Mucosa of descending colon (tissue), 3 donors: ENCODE results near the gene JAGN1. TPM values are rescaled to one million over a fixed set of nuclear protein-coding genes. Genes with fewer than 3 reads are reported as not detected.
"Not testable (repeated sequence)": the region's sequence is repeated elsewhere in the genome, so short reads cannot be mapped to it uniquely, and the experiment has no call there.

Source experiments
- ATAC-seq: fragments of 200-7000 bp; cut with Tn5 transposase; one replicate; pipeline ENCODE4 v1.9.1; 2020; ENCODE audit warnings: mild to moderate bottlenecking, moderate library complexity
- DNase-seq, 3 donors: peaks; one replicate each; pipeline ENCODE4 v3.0.0-alpha.2; 2020
- H3K36me3 ChIP-seq: fragments of 200-600 bp; one replicate; pipeline ENCODE4 v1.8.0; 2021; ENCODE audit warnings: low read depth, mild to moderate bottlenecking
- H3K4me1 ChIP-seq: fragments of 200-600 bp; one replicate; pipeline ENCODE4 v1.8.0; 2021; ENCODE audit warnings: low read depth, mild to moderate bottlenecking
- H3K4me3 ChIP-seq: fragments of 200-600 bp; one replicate; pipeline ENCODE4 v1.8.0; 2021; ENCODE audit warnings: mild to moderate bottlenecking
- H3K9me3 ChIP-seq: fragments of 200-600 bp; one replicate; pipeline ENCODE4 v1.8.0; 2021; ENCODE audit warnings: mild to moderate bottlenecking
- intact Hi-C, 2 donors: fragments of 100-400 bp; cut with DNase I in 1 of 2; cut with micrococcal nuclease in 1 of 2; formaldehyde crosslinking; loops; one replicate each; pipeline versions ENCODE4 v1.11.0 to v1.11.1; 2022; cut with DNase I, micrococcal nuclease
- total RNA-seq, 3 donors: library from RNA; stranded (reverse); fragmentation: NEBNext Ultra II Directional in 2 of 3; extraction: Animal tissue kit (Norgen Biotek cat#: 25700) in 2 of 3; gene quantifications; one replicate each; pipeline versions ENCODE4 v1.2.1 to v1.2.4, GENCODE V29; 2021 to 2023
- TF ChIP-seq, protein P1 (sequence below): fragments of 200-600 bp; IDR thresholded peaks from one replicate; pipeline ENCODE4 v1.8.0; 2022; ENCODE audit warnings: antibody characterized with exemption, mild to moderate bottlenecking
- donor health status: DM: no; HTN: no; CAD: no; lungs with moderate emphysema.
- donor health status: DM: no; HTN: no; CAD: no.
- donor health status: DM: no; HTN: yes; CAD: no.

JAGN1 gene
- total RNA-seq, 3 donors from 2014 or later, result 29.6 to 41.5 (median 36.6) TPM

DNA sequence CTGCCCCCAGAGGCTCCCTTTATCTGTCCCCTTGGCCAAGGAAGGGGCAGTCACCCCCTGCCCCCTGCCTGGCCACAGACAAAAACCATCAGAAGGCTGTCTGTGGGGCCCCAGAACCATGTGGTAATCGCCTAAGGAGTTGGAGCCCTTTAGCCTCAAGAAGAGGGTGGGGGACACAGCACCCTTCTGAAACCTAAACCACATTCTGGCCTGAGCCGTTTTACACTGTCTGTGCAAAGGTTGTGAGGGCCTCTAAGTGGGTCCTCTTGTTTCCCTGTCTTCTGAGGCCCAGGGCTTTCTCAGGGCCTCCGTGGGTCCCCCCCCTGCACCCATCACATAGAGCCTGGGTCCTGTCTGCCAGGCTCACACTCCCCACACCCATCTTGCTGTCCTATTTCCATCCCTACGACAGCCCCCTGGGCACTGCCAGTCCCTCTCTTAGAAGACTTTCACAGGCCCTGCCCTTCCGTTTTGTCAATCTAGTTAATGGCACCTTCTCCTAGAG lies 28.7 kb upstream of the JAGN1 start:
- H3K9me3 ChIP-seq, result no peaks in the 10 kb centered on the region
- DNase-seq (no peak), ATAC-seq (no peak)
- peaks cover 12% of the 10 kb centered on the region for H3K4me1 ChIP-seq
- H3K4me3 ChIP-seq, result no peak overlapping the region
- intact Hi-C loops, result no loop called here
- H3K36me3 ChIP-seq, result no peaks in the 10 kb centered on the region
- TF ChIP-seq, protein P1, sequence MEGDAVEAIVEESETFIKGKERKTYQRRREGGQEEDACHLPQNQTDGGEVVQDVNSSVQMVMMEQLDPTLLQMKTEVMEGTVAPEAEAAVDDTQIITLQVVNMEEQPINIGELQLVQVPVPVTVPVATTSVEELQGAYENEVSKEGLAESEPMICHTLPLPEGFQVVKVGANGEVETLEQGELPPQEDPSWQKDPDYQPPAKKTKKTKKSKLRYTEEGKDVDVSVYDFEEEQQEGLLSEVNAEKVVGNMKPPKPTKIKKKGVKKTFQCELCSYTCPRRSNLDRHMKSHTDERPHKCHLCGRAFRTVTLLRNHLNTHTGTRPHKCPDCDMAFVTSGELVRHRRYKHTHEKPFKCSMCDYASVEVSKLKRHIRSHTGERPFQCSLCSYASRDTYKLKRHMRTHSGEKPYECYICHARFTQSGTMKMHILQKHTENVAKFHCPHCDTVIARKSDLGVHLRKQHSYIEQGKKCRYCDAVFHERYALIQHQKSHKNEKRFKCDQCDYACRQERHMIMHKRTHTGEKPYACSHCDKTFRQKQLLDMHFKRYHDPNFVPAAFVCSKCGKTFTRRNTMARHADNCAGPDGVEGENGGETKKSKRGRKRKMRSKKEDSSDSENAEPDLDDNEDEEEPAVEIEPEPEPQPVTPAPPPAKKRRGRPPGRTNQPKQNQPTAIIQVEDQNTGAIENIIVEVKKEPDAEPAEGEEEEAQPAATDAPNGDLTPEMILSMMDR, result no peak

GRCh38 chr3:9862391-9863057 lies 27.9 kb upstream of the JAGN1 start:
- intact Hi-C loops, result no loop called here
- DNase-seq (peak; percentile 61 to 78 (median 72)), ATAC-seq (peak; percentile 93)

DNA sequence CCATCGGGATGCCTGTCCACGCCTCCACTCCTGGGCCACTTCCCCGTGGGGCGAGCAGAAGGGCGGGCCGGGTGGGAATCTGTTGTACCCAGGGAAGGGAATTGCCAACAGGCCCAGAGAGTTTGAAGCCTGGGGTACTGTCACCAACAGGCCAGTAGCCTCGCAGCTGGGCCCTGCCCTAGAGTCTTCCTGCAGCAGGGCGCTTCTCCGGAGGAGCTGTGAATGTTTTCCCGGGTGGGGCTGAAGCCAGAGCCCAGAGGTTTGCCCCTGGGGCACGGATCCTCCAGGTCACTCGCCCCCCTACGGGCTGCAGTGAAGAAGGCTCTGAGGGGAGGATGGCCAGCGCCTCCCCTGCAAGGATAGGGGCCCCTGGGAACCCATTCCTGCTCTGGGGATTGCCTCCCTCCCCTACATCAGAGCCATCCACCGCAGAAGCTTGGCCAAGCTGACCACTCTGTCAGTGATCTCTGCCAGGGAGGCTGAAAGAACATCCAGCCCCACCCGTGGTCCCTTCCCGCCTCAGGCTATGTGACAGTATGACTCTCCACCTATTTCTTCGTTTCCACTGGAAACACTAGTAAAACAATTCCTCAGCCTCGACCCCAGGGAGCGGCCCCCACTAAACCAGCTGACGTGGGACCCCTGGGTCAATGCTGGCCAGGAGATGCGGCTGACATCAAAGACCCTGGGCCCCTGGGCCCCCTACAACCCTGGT lies 27.2 kb upstream of the JAGN1 start:
- Histone ChIP-seq H3K9me3 (no peaks in the 10 kb centered on the region), H3K36me3 (no peaks in the 10 kb centered on the region), H3K4me1 (peaks cover 12% of the 10 kb centered on the region), H3K4me3 (no peak overlapping the region)
- DNase-seq, result no peak
- peak; percentile 43 for ATAC-seq
- intact Hi-C loops, result no loop called here
- TF ChIP-seq, protein P1, result no peak

More at GRCh38 chr3:9862391-9863057, 27.9 kb upstream of the JAGN1 start:
- Histone ChIP-seq H3K9me3 (no peaks in the 10 kb centered on the region), H3K36me3 (no peaks in the 10 kb centered on the region), H3K4me1 (peaks cover 12% of the 10 kb centered on the region), H3K4me3 (no peak overlapping the region)
- TF ChIP-seq, protein P1, result peak; percentile 28

DNA sequence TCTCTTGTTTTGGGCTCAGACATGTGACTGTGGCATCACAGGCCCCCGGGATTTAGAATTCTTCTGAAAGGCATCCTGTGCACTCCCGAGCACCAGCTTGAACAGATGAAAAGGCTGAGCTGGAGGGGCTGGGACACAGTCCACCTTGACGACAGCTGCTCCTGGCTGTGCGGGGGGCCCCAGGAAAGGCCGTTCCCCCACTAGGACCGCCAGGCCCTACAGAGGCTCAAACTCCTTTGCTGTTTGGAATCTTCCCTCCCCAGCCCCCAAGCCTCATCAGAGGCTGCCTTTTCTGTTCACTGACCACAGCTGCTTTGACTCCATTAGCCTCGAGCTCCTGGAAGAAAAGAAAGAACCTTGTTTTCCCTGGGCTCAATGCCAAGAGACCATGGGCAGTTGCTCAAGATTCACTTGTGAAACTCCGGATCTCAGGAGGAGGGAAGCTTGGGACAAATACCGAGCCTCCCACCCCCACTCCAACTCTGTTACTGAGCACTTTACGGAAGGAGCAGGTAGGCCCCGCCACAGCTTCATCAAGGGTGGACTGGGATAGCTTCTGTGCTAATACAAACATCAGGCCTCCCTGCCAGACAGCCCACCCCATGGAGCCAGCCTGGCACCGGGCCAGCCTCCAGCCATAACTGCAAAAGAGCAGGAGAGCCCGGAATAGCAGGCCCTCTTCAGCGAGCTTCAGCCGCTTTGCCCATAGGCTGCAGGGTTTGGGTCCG lies 26.0 kb upstream of the JAGN1 start:
- H3K4me1 ChIP-seq, result peaks cover 12% of the 10 kb centered on the region
- TF ChIP-seq, protein P1, result no peak
- intact Hi-C loops, result no loop called here
- H3K4me3 ChIP-seq, result no peak overlapping the region
- H3K36me3 ChIP-seq, result no peaks in the 10 kb centered on the region
- H3K9me3 ChIP-seq, result no peaks in the 10 kb centered on the region
- ATAC-seq (no peak), DNase-seq (peak in 2 of 3 donors; percentile 25 to 42)

DNA sequence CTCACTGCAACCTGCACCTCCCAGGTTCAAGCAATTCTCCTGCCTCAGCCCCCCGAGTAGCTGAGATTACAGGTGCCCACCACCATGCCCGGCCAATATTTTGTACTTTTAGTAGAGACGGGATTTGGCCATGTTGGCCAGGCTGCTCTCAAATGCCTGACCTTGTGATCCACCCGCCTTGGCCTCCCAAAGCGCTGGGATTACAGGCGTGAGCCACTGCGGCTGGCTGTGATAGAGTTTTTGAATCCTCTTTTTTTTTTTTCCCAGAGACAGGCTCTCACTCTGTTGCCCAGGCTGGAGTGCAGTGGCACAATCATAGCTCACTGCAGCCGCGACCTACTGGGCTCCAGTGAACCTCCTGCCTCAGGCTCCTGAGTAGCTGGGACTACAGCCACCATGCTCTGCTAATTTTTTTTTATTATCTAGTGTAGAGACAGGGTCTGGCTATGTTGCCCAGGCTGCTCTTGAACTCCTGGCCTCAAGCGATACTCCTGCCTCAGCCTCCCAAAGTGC lies 25.2 kb upstream of the JAGN1 start:
- H3K4me3 ChIP-seq, H3K9me3 ChIP-seq, intact Hi-C loops, ATAC-seq, DNase-seq, H3K36me3 ChIP-seq: not testable (repeated sequence)
- H3K4me1 ChIP-seq, result peaks cover 12% of the 10 kb centered on the region
